ENCODE data around the gene DIP2C. TPM values are rescaled to one million over a fixed set of nuclear protein-coding genes. Genes with fewer than 3 reads are reported as not detected.

Gene DIP2C
- total RNA-seq, 1 donor from 2014 or later: 1.6 TPM

GRCh38 chr10:504806-505205 lies 184.7 kb downstream of the DIP2C start:
- no peaks in the 10 kb centered on the region for H3K9me3 Mint-ChIP-seq
- H3K4me1 Mint-ChIP-seq (ENCODE audit: low read depth): no peaks in the 10 kb centered on the region
- no peak overlapping the region for H3K4me3 Mint-ChIP-seq (ENCODE audit: low read depth)
- DNase-seq (ENCODE audit: low spot score): no peak
- no peaks in the 10 kb centered on the region for H3K36me3 Mint-ChIP-seq (ENCODE audit: low read depth)
- intact Hi-C loops (cut with micrococcal nuclease): no loop called here
- no peak overlapping the region for H3K27ac Mint-ChIP-seq
- peaks cover 8% of the 10 kb centered on the region for H3K27me3 Mint-ChIP-seq (ENCODE audit: low read depth)

- H3K9me3 Mint-ChIP-seq: no peaks in the 10 kb centered on the region
- H3K27ac Mint-ChIP-seq: no peak overlapping the region
- H3K4me1 Mint-ChIP-seq (ENCODE audit: low read depth): no peaks in the 10 kb centered on the region
- intact Hi-C loops (cut with micrococcal nuclease): no loop called here
- no peak for DNase-seq (ENCODE audit: low spot score)
- H3K27me3 Mint-ChIP-seq (ENCODE audit: low read depth): peaks cover 8% of the 10 kb centered on the region
- no peaks in the 10 kb centered on the region for H3K36me3 Mint-ChIP-seq (ENCODE audit: low read depth)
- no peak overlapping the region for H3K4me3 Mint-ChIP-seq (ENCODE audit: low read depth)
Measured at GRCh38 chr10:504121-504611, 185.3 kb downstream of the DIP2C start.

GRCh38 chr10:501596-501995 lies 187.9 kb downstream of the DIP2C start:
- no peak overlapping the region for H3K27ac Mint-ChIP-seq
- H3K36me3 Mint-ChIP-seq (ENCODE audit: low read depth): no peaks in the 10 kb centered on the region
- intact Hi-C loops (cut with micrococcal nuclease): no loop called here
- DNase-seq (ENCODE audit: low spot score): no peak
- H3K9me3 Mint-ChIP-seq: no peaks in the 10 kb centered on the region
- H3K27me3 Mint-ChIP-seq (ENCODE audit: low read depth): peaks cover 8% of the 10 kb centered on the region
- no peak overlapping the region for H3K4me3 Mint-ChIP-seq (ENCODE audit: low read depth)
- no peaks in the 10 kb centered on the region for H3K4me1 Mint-ChIP-seq (ENCODE audit: low read depth)

GRCh38 chr10:500876-501275 lies 188.6 kb downstream of the DIP2C start:
- no peak overlapping the region for H3K4me3 Mint-ChIP-seq (ENCODE audit: low read depth)

GRCh38 chr10:499991-500390 lies 189.5 kb downstream of the DIP2C start:
- H3K27ac Mint-ChIP-seq: no peak overlapping the region
- peaks cover 8% of the 10 kb centered on the region for H3K27me3 Mint-ChIP-seq (ENCODE audit: low read depth)
- DNase-seq (ENCODE audit: low spot score): no peak
- no peaks in the 10 kb centered on the region for H3K36me3 Mint-ChIP-seq (ENCODE audit: low read depth)
- no peaks in the 10 kb centered on the region for H3K4me1 Mint-ChIP-seq (ENCODE audit: low read depth)
- H3K4me3 Mint-ChIP-seq (ENCODE audit: low read depth): no peak overlapping the region
- no peaks in the 10 kb centered on the region for H3K9me3 Mint-ChIP-seq
- intact Hi-C loops (cut with micrococcal nuclease): no loop called here

More at GRCh38 chr10:500876-501275, 188.6 kb downstream of the DIP2C start:
- Mint-ChIP-seq H3K4me1 (ENCODE audit: low read depth) (no peaks in the 10 kb centered on the region), H3K36me3 (ENCODE audit: low read depth) (no peaks in the 10 kb centered on the region), H3K9me3 (no peaks in the 10 kb centered on the region), H3K27ac (no peak overlapping the region), H3K27me3 (ENCODE audit: low read depth) (peaks cover 8% of the 10 kb centered on the region)
- intact Hi-C loops (cut with micrococcal nuclease): no loop called here
- DNase-seq (ENCODE audit: low spot score): no peak

- no peak for DNase-seq (ENCODE audit: low spot score)
- Mint-ChIP-seq H3K36me3 (ENCODE audit: low read depth) (no peaks in the 10 kb centered on the region), H3K9me3 (no peaks in the 10 kb centered on the region), H3K4me3 (ENCODE audit: low read depth) (no peak overlapping the region), H3K27me3 (ENCODE audit: low read depth) (peaks cover 11% of the 10 kb centered on the region), H3K27ac (no peak overlapping the region), H3K4me1 (ENCODE audit: low read depth) (no peaks in the 10 kb centered on the region)
- intact Hi-C loops (cut with micrococcal nuclease): no loop called here
Measured at GRCh38 chr10:498760-499435, 190.6 kb downstream of the DIP2C start.

- intact Hi-C loops (cut with micrococcal nuclease): no loop called here
- no peaks in the 10 kb centered on the region for H3K9me3 Mint-ChIP-seq
- peaks cover 8% of the 10 kb centered on the region for H3K27me3 Mint-ChIP-seq (ENCODE audit: low read depth)
- no peak overlapping the region for H3K27ac Mint-ChIP-seq
- DNase-seq (ENCODE audit: low spot score): no peak
- no peak overlapping the region for H3K4me3 Mint-ChIP-seq (ENCODE audit: low read depth)
- H3K36me3 Mint-ChIP-seq (ENCODE audit: low read depth): no peaks in the 10 kb centered on the region
- no peaks in the 10 kb centered on the region for H3K4me1 Mint-ChIP-seq (ENCODE audit: low read depth)
Measured at GRCh38 chr10:497898-498451, 191.5 kb downstream of the DIP2C start.

GRCh38 chr10:497289-497688 lies 192.2 kb downstream of the DIP2C start:
- H3K4me1 Mint-ChIP-seq (ENCODE audit: low read depth): no peaks in the 10 kb centered on the region
- no peak overlapping the region for H3K4me3 Mint-ChIP-seq (ENCODE audit: low read depth)
- no peaks in the 10 kb centered on the region for H3K36me3 Mint-ChIP-seq (ENCODE audit: low read depth)
- no peak overlapping the region for H3K27ac Mint-ChIP-seq
- H3K9me3 Mint-ChIP-seq: no peaks in the 10 kb centered on the region
- intact Hi-C loops (cut with micrococcal nuclease): no loop called here
- peaks cover 5% of the 10 kb centered on the region for H3K27me3 Mint-ChIP-seq (ENCODE audit: low read depth)
- DNase-seq (ENCODE audit: low spot score): no peak

- Mint-ChIP-seq H3K4me1 (ENCODE audit: low read depth) (no peaks in the 10 kb centered on the region), H3K27ac (no peak overlapping the region), H3K27me3 (ENCODE audit: low read depth) (peaks cover 3% of the 10 kb centered on the region), H3K4me3 (ENCODE audit: low read depth) (no peak overlapping the region), H3K9me3 (no peaks in the 10 kb centered on the region), H3K36me3 (ENCODE audit: low read depth) (no peaks in the 10 kb centered on the region)
- intact Hi-C loops (cut with micrococcal nuclease): no loop called here
- no peak for DNase-seq (ENCODE audit: low spot score)
Measured at GRCh38 chr10:494556-494955, 194.9 kb downstream of the DIP2C start.

GRCh38 chr10:494149-494542 lies 195.3 kb downstream of the DIP2C start:
- Mint-ChIP-seq H3K4me3 (ENCODE audit: low read depth) (no peak overlapping the region), H3K4me1 (ENCODE audit: low read depth) (no peaks in the 10 kb centered on the region), H3K27ac (no peak overlapping the region), H3K9me3 (no peaks in the 10 kb centered on the region), H3K36me3 (ENCODE audit: low read depth) (no peaks in the 10 kb centered on the region), H3K27me3 (ENCODE audit: low read depth) (peaks cover 3% of the 10 kb centered on the region)
- no peak for DNase-seq (ENCODE audit: low spot score)
- intact Hi-C loops (cut with micrococcal nuclease): no loop called here

- Mint-ChIP-seq H3K27ac (no peak overlapping the region), H3K36me3 (ENCODE audit: low read depth) (no peaks in the 10 kb centered on the region), H3K9me3 (no peaks in the 10 kb centered on the region)
Measured at GRCh38 chr10:493391-494148, 195.9 kb downstream of the DIP2C start.

GRCh38 chr10:492836-493235 lies 196.6 kb downstream of the DIP2C start:
- intact Hi-C loops (cut with micrococcal nuclease): no loop called here
- Mint-ChIP-seq H3K4me3 (ENCODE audit: low read depth) (no peak overlapping the region), H3K9me3 (no peaks in the 10 kb centered on the region), H3K36me3 (ENCODE audit: low read depth) (no peaks in the 10 kb centered on the region), H3K27me3 (ENCODE audit: low read depth) (peaks cover 3% of the 10 kb centered on the region), H3K4me1 (ENCODE audit: low read depth) (no peaks in the 10 kb centered on the region), H3K27ac (no peak overlapping the region)
- DNase-seq (ENCODE audit: low spot score): no peak

More at GRCh38 chr10:493391-494148, 195.9 kb downstream of the DIP2C start:
- no peak for DNase-seq (ENCODE audit: low spot score)
- H3K4me3 Mint-ChIP-seq (ENCODE audit: low read depth): no peak overlapping the region
- peaks cover 3% of the 10 kb centered on the region for H3K27me3 Mint-ChIP-seq (ENCODE audit: low read depth)
- intact Hi-C loops (cut with micrococcal nuclease): no loop called here
- H3K4me1 Mint-ChIP-seq (ENCODE audit: low read depth): no peaks in the 10 kb centered on the region
